Thymus (tissue), 11 donors: ENCODE measurements around the gene THAP9. TPM values are rescaled to one million over a fixed set of nuclear protein-coding genes. Genes with fewer than 3 reads are reported as not detected.
A peak's percentile ranks its signal among the peaks of the same experiment; 100 is the strongest.
"Not testable (repeated sequence)": the region's sequence is repeated elsewhere in the genome, so short reads cannot be mapped to it uniquely, and the experiment has no call there.

Experiments
- DNase-seq, 9 donors: peaks; one replicate each; pipeline ENCODE4 v3.0.0-alpha.2; 2013; ENCODE audit warnings: low spot score in 9 of 9, low read depth in 6 of 9, missing footprints in 1 of 9
- H3K27ac ChIP-seq, 2 donors: one replicate each; pipeline ENCODE4 v1.5.1; 2013; ENCODE audit warnings: control low read depth in 1 of 2, low read depth in 1 of 2, low read length in 1 of 2, mild to moderate bottlenecking in 1 of 2, moderate library complexity in 1 of 2
- H3K27me3 ChIP-seq, 2 donors: one replicate each; pipeline ENCODE4 v1.5.1; 2013; ENCODE audit warnings: low read length in 1 of 2; ENCODE audit not compliant: control insufficient read depth in 2 of 2, insufficient read depth in 1 of 2
- H3K36me3 ChIP-seq, 2 donors: one replicate each; pipeline ENCODE4 v1.5.1; 2013; ENCODE audit warnings: low read length in 1 of 2, mild to moderate bottlenecking in 1 of 2, moderate library complexity in 1 of 2; ENCODE audit not compliant: control insufficient read depth in 2 of 2, insufficient read depth in 2 of 2
- H3K4me1 ChIP-seq, 2 donors: one replicate each; pipeline ENCODE4 v1.5.1; 2013; ENCODE audit warnings: low read length in 2 of 2; ENCODE audit not compliant: control insufficient read depth in 2 of 2, insufficient read depth in 2 of 2
- H3K4me3 ChIP-seq, 2 donors: one replicate each; pipeline ENCODE4 v1.5.1; 2013; ENCODE audit warnings: low read length in 2 of 2, control low read depth in 1 of 2, mild to moderate bottlenecking in 1 of 2
- H3K9me3 ChIP-seq, 2 donors: one replicate each; pipeline ENCODE4 v1.5.1; 2013; ENCODE audit warnings: low read length in 1 of 2, mild to moderate bottlenecking in 1 of 2; ENCODE audit not compliant: control insufficient read depth in 2 of 2, insufficient read depth in 1 of 2
- WGBS: extraction: QIAGEN DNeasy Blood & Tissue Kit; methylation state at CpG from one replicate; pipeline ENCODE4 v1.1.7; 2013; 5-methylcytosine and 5-hydroxymethylcytosine counted together
- polyA plus RNA-seq: library from polyadenylated mRNA; stranded (reverse); fragments of 200-250 nt; gene quantifications from one replicate; pipeline ENCODE4 v1.2.3, GENCODE V29; 2013
- total RNA-seq: library from RNA; stranded (reverse); fragments of 120-200 nt; gene quantifications from one replicate; pipeline ENCODE4 v1.2.4, GENCODE V29; 2013
- donor health status: healthy.

Gene THAP9
- total and polyA plus RNA-seq, 2 donors: 6.0 to 7.2 TPM

DNA sequence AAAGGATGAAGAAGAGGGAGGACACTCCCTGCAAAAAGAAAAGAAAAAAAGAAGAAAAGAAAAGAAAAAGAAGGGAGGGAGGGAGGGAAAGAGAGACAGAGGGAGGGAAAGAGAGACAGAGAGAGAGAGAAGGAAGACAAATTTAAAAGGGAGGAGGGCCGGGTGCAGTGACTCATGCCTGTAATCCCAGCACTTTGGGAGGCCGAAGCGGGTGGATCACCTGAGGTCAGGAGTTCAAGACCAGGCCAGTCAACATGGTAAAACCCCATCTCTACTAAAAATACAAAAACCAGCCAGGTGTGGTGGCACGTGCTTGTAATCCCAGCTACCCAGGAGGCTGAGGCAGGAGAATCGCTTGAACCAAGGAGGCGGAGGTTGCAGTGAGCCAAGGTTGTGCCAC, 34.5 kb upstream of the THAP9 start:
- not testable (repeated sequence) for H3K4me3 ChIP-seq, H3K27me3 ChIP-seq, H3K9me3 ChIP-seq, DNase-seq, H3K4me1 ChIP-seq
- Histone ChIP-seq H3K27ac (peak overlapping the region in 1 of 2 donors; percentile 83), H3K36me3 (peaks cover 15 to 64% of the 10 kb centered on the region in 2 donors)
- WGBS: 95% methylated on average over 6 of the region's 6 CpGs

DNA sequence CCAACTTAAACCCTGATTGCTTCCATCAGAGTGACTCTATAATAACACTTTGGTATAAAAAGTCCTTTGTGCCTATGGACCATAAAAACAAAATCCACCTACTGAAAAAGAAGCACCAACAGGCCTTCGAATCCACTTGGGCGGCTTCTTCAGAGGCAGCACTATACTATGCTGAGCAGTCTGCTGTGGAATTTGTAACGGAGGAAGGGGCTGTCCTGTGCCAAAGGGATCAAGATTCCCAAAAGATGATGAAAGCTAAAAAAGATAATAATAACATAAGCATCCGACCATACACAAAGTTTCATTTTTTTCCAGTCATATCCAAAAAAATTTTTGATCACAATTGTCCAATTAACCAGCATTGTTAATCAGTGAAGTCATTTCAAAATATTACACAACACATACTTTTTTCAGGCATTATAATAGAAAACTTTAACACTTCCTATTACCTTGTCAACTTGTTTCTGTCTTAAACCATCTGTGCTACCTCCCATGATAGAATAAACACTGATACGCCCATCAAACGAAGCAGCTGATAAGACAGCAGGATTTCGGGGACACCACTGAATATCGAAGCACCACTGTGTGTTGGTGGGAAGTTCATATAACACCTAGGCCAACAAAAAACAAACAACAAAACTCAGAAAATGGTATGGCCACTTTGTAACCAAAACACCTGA, 33.7 kb upstream of the THAP9 start:
- H3K4me3 ChIP-seq: no peak overlapping the region
- no peaks in the 10 kb centered on the region for H3K4me1 ChIP-seq
- H3K9me3 ChIP-seq: no peaks in the 10 kb centered on the region
- WGBS: 97% methylated on average over 8 of the region's 8 CpGs
- H3K27ac ChIP-seq: no peak overlapping the region
- no peaks in the 10 kb centered on the region for H3K27me3 ChIP-seq
- H3K36me3 ChIP-seq: peaks cover 21 to 66% of the 10 kb centered on the region in 2 donors
- no peak for DNase-seq

DNA sequence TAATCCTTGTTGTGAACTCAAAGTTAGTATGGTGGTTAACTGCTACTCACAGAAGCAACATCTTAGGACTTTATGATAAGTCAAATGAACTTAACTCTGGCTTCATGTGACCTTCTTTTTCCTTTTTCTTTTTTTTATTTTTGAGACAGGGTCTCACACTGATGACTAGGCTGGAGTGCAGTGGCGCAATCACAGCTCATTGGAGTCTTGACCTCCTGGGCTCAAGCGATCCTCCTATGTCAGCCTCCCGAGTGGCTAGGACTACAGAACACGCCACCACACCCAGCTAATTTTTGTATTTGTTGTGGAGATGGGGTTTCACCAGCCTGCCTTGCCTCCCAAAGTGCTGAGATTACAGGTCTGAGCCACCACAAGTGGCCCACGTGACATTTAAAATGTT, 32.0 kb upstream of the THAP9 start:
- H3K27ac ChIP-seq: no peak overlapping the region
- H3K27me3 ChIP-seq: no peaks in the 10 kb centered on the region
- no peaks in the 10 kb centered on the region for H3K9me3 ChIP-seq
- H3K4me3 ChIP-seq: no peak overlapping the region
- 98% methylated on average over 5 of the region's 5 CpGs for WGBS
- no peak for DNase-seq
- peaks cover 25 to 63% of the 10 kb centered on the region in 2 donors for H3K36me3 ChIP-seq
- H3K4me1 ChIP-seq: no peaks in the 10 kb centered on the region

- Histone ChIP-seq H3K36me3 (no peaks in the 10 kb centered on the region), H3K27ac (no peak overlapping the region), H3K4me1 (peaks cover 0 to 2% of the 10 kb centered on the region in 2 donors), H3K4me3 (no peak overlapping the region), H3K9me3 (no peaks in the 10 kb centered on the region), H3K27me3 (no peaks in the 10 kb centered on the region)
- DNase-seq: no peak
These were observed 15.1 kb upstream of the THAP9 start for GRCh38 chr4:82885410-82885809.

DNA sequence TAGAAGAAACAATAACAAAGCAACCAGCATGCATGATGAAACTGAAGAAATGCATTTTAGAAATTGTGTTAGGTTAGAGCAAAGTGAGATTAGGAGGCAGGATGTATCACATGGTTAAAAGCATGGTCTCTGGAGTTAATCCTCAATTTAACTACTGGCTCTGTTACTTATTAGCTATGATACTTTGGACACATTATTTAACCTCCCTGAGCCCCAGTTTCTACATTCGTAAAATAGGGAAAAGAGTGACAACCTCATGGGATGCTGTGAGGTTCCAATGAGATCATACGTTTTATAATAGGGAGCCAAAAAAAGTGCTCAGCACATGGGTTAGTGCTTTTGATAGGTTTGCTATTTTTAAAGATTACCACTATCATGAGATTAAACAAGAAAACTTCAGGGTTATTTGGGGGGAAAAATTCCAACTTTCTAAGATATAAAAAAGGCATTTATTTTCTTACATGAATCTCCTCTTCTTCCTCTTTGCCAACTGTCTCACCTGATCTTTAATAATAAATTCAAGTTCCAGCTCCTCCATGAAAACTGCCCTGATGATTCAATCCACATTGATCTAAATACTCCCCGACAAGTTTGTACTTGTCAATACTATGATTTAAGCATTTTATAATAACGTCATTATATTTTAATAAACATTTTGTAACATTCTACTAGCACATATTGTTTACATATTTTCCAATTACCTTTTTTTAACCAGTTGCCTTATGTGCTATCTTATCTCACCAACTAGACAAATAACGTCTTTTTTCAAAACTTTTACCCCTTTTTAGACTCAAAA, 14.2 kb upstream of the THAP9 start:
- no peak overlapping the region for H3K27ac ChIP-seq
- no peaks in the 10 kb centered on the region for H3K36me3 ChIP-seq
- H3K4me1 ChIP-seq: peaks cover 0 to 2% of the 10 kb centered on the region in 2 donors
- no peaks in the 10 kb centered on the region for H3K9me3 ChIP-seq
- no peak for DNase-seq
- no peak overlapping the region for H3K4me3 ChIP-seq
- no peaks in the 10 kb centered on the region for H3K27me3 ChIP-seq
- WGBS: 95% methylated on average over 5 of the region's 5 CpGs

DNA sequence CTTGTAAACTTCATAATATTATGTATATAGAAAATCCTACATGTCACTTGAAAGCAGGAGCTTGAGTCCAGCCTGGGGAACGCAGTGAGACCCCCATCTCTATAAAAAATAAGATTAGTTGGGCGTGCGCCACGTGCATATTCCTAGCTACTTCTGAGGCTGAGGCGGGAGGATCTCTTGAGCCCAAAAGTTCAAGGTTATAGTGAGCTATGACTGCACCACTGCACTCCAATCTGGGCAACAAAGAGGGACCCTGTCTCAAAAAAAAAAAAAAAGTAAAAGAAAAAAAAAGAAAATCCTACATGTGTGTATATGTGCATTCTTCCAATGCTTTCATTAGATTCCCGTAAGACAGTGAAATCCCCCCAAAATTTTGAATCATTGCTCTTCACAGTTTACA, 11.2 kb upstream of the THAP9 start:
- Histone ChIP-seq H3K4me3 (no peak overlapping the region), H3K4me1 (peaks cover 0 to 2% of the 10 kb centered on the region in 2 donors), H3K36me3 (peaks cover 6 to 9% of the 10 kb centered on the region in 2 donors), H3K27ac (no peak overlapping the region), H3K27me3 (no peaks in the 10 kb centered on the region), H3K9me3 (no peaks in the 10 kb centered on the region)
- WGBS: 95% methylated on average over 6 of the region's 6 CpGs
- no peak for DNase-seq

GRCh38 chr4:82890528-82890900, 10.0 kb upstream of the THAP9 start:
- H3K36me3 ChIP-seq: peaks cover 6 to 20% of the 10 kb centered on the region in 2 donors
- under 1% methylated on average over 16 of the region's 16 CpGs for WGBS

DNA sequence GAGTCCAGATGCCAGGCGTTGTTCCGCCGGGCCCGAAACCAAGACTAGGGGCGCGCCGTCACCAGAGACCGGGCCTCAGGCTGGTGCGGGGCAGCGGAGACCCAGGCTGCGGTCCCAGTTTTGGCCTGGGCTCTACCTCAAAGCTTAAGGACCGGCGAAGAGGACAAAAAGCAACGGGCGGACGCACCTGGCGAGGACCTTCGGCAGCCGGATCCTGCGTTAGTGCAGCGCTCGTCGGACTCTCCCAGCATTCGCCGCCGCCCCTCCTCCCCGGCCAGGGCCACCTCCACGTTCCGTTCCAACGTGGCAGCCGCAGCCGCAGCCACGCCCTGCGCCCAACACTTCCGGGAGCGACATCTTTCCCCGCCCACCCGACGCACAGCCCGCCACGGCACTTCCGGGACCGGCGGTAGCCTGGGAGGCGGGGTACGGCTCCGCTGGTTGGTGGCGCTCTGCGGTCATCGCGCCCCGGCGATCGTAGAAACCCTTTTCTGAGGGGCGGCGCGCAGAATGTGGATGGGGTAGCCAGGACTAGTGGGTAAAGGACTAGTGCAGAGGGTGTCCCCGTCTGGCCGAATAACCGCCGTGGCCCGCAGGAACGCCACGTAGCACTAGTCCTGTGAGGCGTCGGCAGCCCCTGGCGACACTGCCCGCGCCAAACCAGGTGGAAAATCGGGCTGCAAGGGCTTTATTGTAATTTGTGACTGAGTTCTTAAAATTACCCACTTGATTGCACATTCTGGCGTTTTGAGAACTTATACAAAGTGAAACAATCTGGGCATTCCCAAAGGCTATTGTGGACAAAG, 9.4 kb upstream of the THAP9 start, which contains the start of gene SEC31A:
Gene SEC31A (minus strand): TSS at position 253 of the 806 bp plus-strand sequence. CDS start 9,217 bp downstream, outside the sequence.
- Histone ChIP-seq H3K9me3 (no peaks in the 10 kb centered on the region), H3K36me3 (peaks cover 6 to 20% of the 10 kb centered on the region in 2 donors), H3K4me1 (peaks cover 0 to 2% of the 10 kb centered on the region in 2 donors), H3K4me3 (peak within 1 kb of the TSS; percentile 88 to 91), H3K27ac (peak within 1 kb of the TSS; percentile 94 to 98), H3K27me3 (no peaks in the 10 kb centered on the region)
- peak; percentile 77 to 97 (median 91) for DNase-seq
- WGBS: under 1% methylated on average over 71 of the region's 71 CpGs

More at GRCh38 chr4:82890528-82890900, 10.0 kb upstream of the THAP9 start:
- Histone ChIP-seq H3K4me3 (peak overlapping the region; percentile 88 to 91), H3K4me1 (peaks cover 0 to 2% of the 10 kb centered on the region in 2 donors), H3K9me3 (no peaks in the 10 kb centered on the region), H3K27ac (peak overlapping the region; percentile 94 to 98), H3K27me3 (no peaks in the 10 kb centered on the region)
- DNase-seq: no peak
